RWPE2 (cell line): ENCODE measurements around the gene PODNL1.
A peak's percentile ranks its signal among the peaks of the same experiment; 100 is the strongest.

Experiments
- ATAC-seq: fragments of 200-7000 bp; cut with Tn5 transposase; 3 replicates; pipeline ENCODE4 v1.9.1; 2021; ENCODE audit warnings: low read depth
- DNase-seq: peaks from one replicate; pipeline ENCODE4 v3.0.0-alpha.2; 2020; ENCODE audit warnings: low spot score
- H3K27ac ChIP-seq: fragments of 450-650 bp; 2 replicates; pipeline ENCODE4 v1.5.1; 2017; ENCODE audit warnings: mild to moderate bottlenecking; ENCODE audit not compliant: poor library complexity, severe bottlenecking
- H3K27me3 ChIP-seq: fragments of 250-450 bp; sonication (Bioruptor Pico); 2 replicates; pipeline ENCODE4 v1.5.1; 2021; ENCODE audit warnings: mild to moderate bottlenecking, moderate library complexity; ENCODE audit not compliant: insufficient read depth, poor library complexity, severe bottlenecking
- H3K36me3 ChIP-seq: fragments of 250-450 bp; sonication (Bioruptor Pico); 2 replicates; pipeline ENCODE4 v1.5.1; 2020; ENCODE audit warnings: low read depth, mild to moderate bottlenecking, moderate library complexity
- H3K4me1 ChIP-seq: fragments of 250-450 bp; sonication (Bioruptor Pico); 2 replicates; pipeline ENCODE4 v1.5.1; 2021; ENCODE audit warnings: mild to moderate bottlenecking, moderate library complexity; ENCODE audit not compliant: insufficient read depth, poor library complexity, severe bottlenecking
- H3K4me3 ChIP-seq: fragments of 250-450 bp; sonication (Bioruptor Pico); 2 replicates; pipeline ENCODE4 v1.5.1; 2021; ENCODE audit warnings: mild to moderate bottlenecking, moderate library complexity; ENCODE audit not compliant: severe bottlenecking
- H3K9me3 ChIP-seq: fragments of 250-450 bp; sonication (Bioruptor Pico); 2 replicates; pipeline ENCODE4 v1.5.1; 2021; ENCODE audit warnings: mild to moderate bottlenecking, moderate library complexity; ENCODE audit not compliant: severe bottlenecking
- CTCF ChIP-seq: fragments of 450-650 bp; IDR thresholded peaks from one replicate; pipeline ENCODE4 v1.5.1; 2017; ENCODE audit warnings: mild to moderate bottlenecking, moderate library complexity; ENCODE audit not compliant: poor library complexity, severe bottlenecking

The PODNL1 gene

GRCh38 chr19:13892870-13893269, 45.3 kb downstream of the PODNL1 start:
- H3K4me1 ChIP-seq: no peaks in the 10 kb centered on the region
- no peak overlapping the region for H3K27ac ChIP-seq
- no peaks in the 10 kb centered on the region for H3K27me3 ChIP-seq
- TF ChIP-seq CTCF: no peak
- DNase-seq (no peak), ATAC-seq (no peak)
- no peaks in the 10 kb centered on the region for H3K9me3 ChIP-seq
- H3K4me3 ChIP-seq: no peak overlapping the region
- H3K36me3 ChIP-seq: no peaks in the 10 kb centered on the region

GRCh38 chr19:13890136-13890535, 48.1 kb downstream of the PODNL1 start:
- TF ChIP-seq CTCF: no peak
- H3K36me3 ChIP-seq: no peaks in the 10 kb centered on the region
- DNase-seq: no peak

GRCh38 chr19:13888281-13888680, 49.9 kb downstream of the PODNL1 start:
- no peak for DNase-seq
- Histone ChIP-seq H3K27me3 (no peaks in the 10 kb centered on the region), H3K36me3 (no peaks in the 10 kb centered on the region), H3K4me3 (no peak overlapping the region), H3K4me1 (peaks cover 6% of the 10 kb centered on the region), H3K9me3 (no peaks in the 10 kb centered on the region), H3K27ac (no peak overlapping the region)
- TF ChIP-seq CTCF: no peak
- peak; percentile 45; the same call in 2 of the 3 replicates for ATAC-seq

More at GRCh38 chr19:13890136-13890535, 48.1 kb downstream of the PODNL1 start:
- Histone ChIP-seq H3K4me1 (peaks cover 6% of the 10 kb centered on the region), H3K9me3 (no peaks in the 10 kb centered on the region), H3K4me3 (no peak overlapping the region), H3K27me3 (no peaks in the 10 kb centered on the region), H3K27ac (no peak overlapping the region)
- no peak for ATAC-seq

- ATAC-seq (peak; percentile 20; the same call in 1 of the 3 replicates), DNase-seq (no peak)
- H3K27me3 ChIP-seq: no peaks in the 10 kb centered on the region
- H3K4me1 ChIP-seq: peaks cover 6% of the 10 kb centered on the region
- TF ChIP-seq CTCF: no peak
- no peaks in the 10 kb centered on the region for H3K9me3 ChIP-seq
- no peaks in the 10 kb centered on the region for H3K36me3 ChIP-seq
- no peak overlapping the region for H3K4me3 ChIP-seq
- H3K27ac ChIP-seq: no peak overlapping the region
These were observed 50.7 kb downstream of the PODNL1 start for GRCh38 chr19:13887517-13887916.

GRCh38 chr19:13887018-13887436, 51.2 kb downstream of the PODNL1 start:
- 0 out of 3 replicates have a peak, but pooled peaks have one; percentile 20 for ATAC-seq
- H3K4me1 ChIP-seq: peaks cover 6% of the 10 kb centered on the region
- TF ChIP-seq CTCF: no peak
- no peaks in the 10 kb centered on the region for H3K9me3 ChIP-seq
- H3K4me3 ChIP-seq: no peak overlapping the region
- DNase-seq: no peak
- no peak overlapping the region for H3K27ac ChIP-seq
- H3K27me3 ChIP-seq: no peaks in the 10 kb centered on the region
- no peaks in the 10 kb centered on the region for H3K36me3 ChIP-seq
